ENCODE measurements around the gene RNF26.
A peak's percentile ranks its signal among the peaks of the same experiment; 100 is the strongest.

The RNF26 gene

GRCh38 chr11:119377112-119377901 lies 43.0 kb downstream of the RNF26 start:
- H3K4me1 ChIP-seq = peaks cover 35% of the 10 kb centered on the region
- no peak overlapping the region for H3K4me3 ChIP-seq (ENCODE audit: low read depth, low read length)
- H3K27me3 ChIP-seq = no peaks in the 10 kb centered on the region

GRCh38 chr11:119377961-119378667 lies 43.8 kb downstream of the RNF26 start:
- no peak for DNase-seq
- H3K4me1 ChIP-seq = peaks cover 35% of the 10 kb centered on the region
- no peak for TF ChIP-seq CTCF (IDR thresholded peaks at IDR 0.05; ENCODE audit: low read depth, low read length)
- H3K4me3 ChIP-seq (ENCODE audit: low read depth, low read length) = no peak overlapping the region
- H3K36me3 ChIP-seq = no peaks in the 10 kb centered on the region
- H3K9me3 ChIP-seq = no peaks in the 10 kb centered on the region
- no peaks in the 10 kb centered on the region for H3K27me3 ChIP-seq

More at GRCh38 chr11:119377112-119377901, 43.0 kb downstream of the RNF26 start:
- no peak for DNase-seq
- TF ChIP-seq CTCF (IDR thresholded peaks at IDR 0.05; ENCODE audit: low read depth, low read length) = no peak
- Histone ChIP-seq H3K9me3 (no peaks in the 10 kb centered on the region), H3K36me3 (no peaks in the 10 kb centered on the region)

GRCh38 chr11:119378851-119379465 lies 44.6 kb downstream of the RNF26 start:
- Histone ChIP-seq H3K27me3 (no peaks in the 10 kb centered on the region), H3K36me3 (no peaks in the 10 kb centered on the region), H3K4me3 (ENCODE audit: low read depth, low read length) (no peak overlapping the region), H3K9me3 (no peaks in the 10 kb centered on the region), H3K4me1 (peaks cover 33% of the 10 kb centered on the region)
- DNase-seq = no peak
- no peak for TF ChIP-seq CTCF (IDR thresholded peaks at IDR 0.05; ENCODE audit: low read depth, low read length)

- Histone ChIP-seq H3K27me3 (no peaks in the 10 kb centered on the region), H3K4me3 (ENCODE audit: low read depth, low read length) (peak overlapping the region; percentile 79)
Observed at GRCh38 chr11:119380160-119380826, 46.0 kb downstream of the RNF26 start.

GRCh38 chr11:119380827-119381180 lies 46.5 kb downstream of the RNF26 start:
- TF ChIP-seq CTCF (IDR thresholded peaks at IDR 0.05; ENCODE audit: low read depth, low read length) = no peak
- Histone ChIP-seq H3K9me3 (no peaks in the 10 kb centered on the region), H3K36me3 (no peaks in the 10 kb centered on the region), H3K4me1 (peaks cover 17% of the 10 kb centered on the region), H3K4me3 (ENCODE audit: low read depth, low read length) (peak overlapping the region; percentile 79), H3K27me3 (no peaks in the 10 kb centered on the region)
- DNase-seq = no peak

More at GRCh38 chr11:119380160-119380826, 46.0 kb downstream of the RNF26 start:
- TF ChIP-seq CTCF (IDR thresholded peaks at IDR 0.05; ENCODE audit: low read depth, low read length) = no peak
- DNase-seq = no peak
- Histone ChIP-seq H3K36me3 (no peaks in the 10 kb centered on the region), H3K4me1 (peaks cover 22% of the 10 kb centered on the region), H3K9me3 (no peaks in the 10 kb centered on the region)
